Aorta (tissue), 5 donors: ENCODE measurements around the gene POGK. TPM values are rescaled to one million over a fixed set of nuclear protein-coding genes. Genes with fewer than 3 reads are reported as not detected.

ENCODE experiments used
- ATAC-seq: fragments of 200-7000 bp; cut with Tn5 transposase; one replicate; pipeline ENCODE4 v1.9.1; 2022; ENCODE audit warnings: moderate library complexity; ENCODE audit not compliant: low FRiP score
- DNase-seq, 2 donors: peaks; one replicate each; pipeline ENCODE4 v3.0.0-alpha.2; 2020
- H3K27ac ChIP-seq, 2 donors: one replicate each; pipeline ENCODE4 v1.5.1; 2013; ENCODE audit warnings: low read length in 2 of 2, mild to moderate bottlenecking in 2 of 2, moderate library complexity in 2 of 2, control low read depth in 1 of 2, inconsistent platforms in 1 of 2, low read depth in 1 of 2
- H3K27me3 ChIP-seq, 2 donors: one replicate each; pipeline ENCODE4 v1.6.1; 2013; ENCODE audit warnings: control low read depth in 1 of 2, low read length in 1 of 2, mild to moderate bottlenecking in 1 of 2, moderate library complexity in 1 of 2; ENCODE audit not compliant: insufficient read depth in 2 of 2, control insufficient read depth in 1 of 2
- H3K36me3 ChIP-seq, 2 donors: one replicate each; pipeline ENCODE4 v1.6.1; 2013; ENCODE audit warnings: control low read depth in 1 of 2, low read length in 1 of 2, mild to moderate bottlenecking in 1 of 2; ENCODE audit not compliant: insufficient read depth in 2 of 2, control insufficient read depth in 1 of 2
- H3K4me1 ChIP-seq, 2 donors: one replicate each; pipeline ENCODE4 v1.6.1; 2013; ENCODE audit warnings: low read length in 2 of 2, control low read depth in 1 of 2, mild to moderate bottlenecking in 1 of 2, moderate library complexity in 1 of 2; ENCODE audit not compliant: insufficient read depth in 2 of 2, control insufficient read depth in 1 of 2
- H3K4me3 ChIP-seq, 2 donors: one replicate each; pipeline ENCODE4 v1.5.1; 2013; ENCODE audit warnings: low read length in 2 of 2, control low read depth in 1 of 2, mild to moderate bottlenecking in 1 of 2
- H3K9me3 ChIP-seq: one replicate; pipeline ENCODE4 v1.6.1; 2013; ENCODE audit warnings: mild to moderate bottlenecking, low read length; ENCODE audit not compliant: control insufficient read depth
- WGBS, 2 donors: extraction: QIAGEN DNeasy Blood & Tissue Kit; methylation state at CpG; one replicate each; pipeline ENCODE4 v1.1.7; 2013; 5-methylcytosine and 5-hydroxymethylcytosine counted together
- intact Hi-C, 2 donors: fragments of 100-400 bp; cut with DNase I; formaldehyde crosslinking; loops; one replicate each; pipeline versions ENCODE4 v1.14.2 to v1.15.0; 2022
- polyA plus RNA-seq, 2 donors: library from polyadenylated mRNA; stranded (reverse); fragments of 200-250 nt; gene quantifications; one replicate each; pipeline ENCODE4 v1.2.3, GENCODE V29; 2013
- total RNA-seq, 2 donors: library from RNA; stranded (reverse); fragmentation: NEBNext Ultra II Directional; extraction: Animal tissue kit (Norgen Biotek cat#: 25700); gene quantifications; one replicate each; pipeline ENCODE4 v1.2.1, GENCODE V29; 2021
- donor health status: healthy with polysubstance abuse.
- donor health status: Bipolar disorder and iron deficiency.
- donor health status: DM: no; HTN: no; CAD: no.
- donor health status: DM: no; HTN: no; CAD: no.
- donor health status: DM: yes; HTN: yes; CAD: no.

The POGK gene
- total and polyA plus RNA-seq, 4 donors: 11.5 to 40.4 (median 25.9) TPM

- Histone ChIP-seq H3K27ac (peak overlapping the region in 1 of 2 donors; percentile 73), H3K36me3 (no peaks in the 10 kb centered on the region), H3K4me1 (no peaks in the 10 kb centered on the region), H3K4me3 (no peak overlapping the region), H3K27me3 (no peaks in the 10 kb centered on the region), H3K9me3 (no peaks in the 10 kb centered on the region)
- intact Hi-C loops: loop anchor here (5.0 kb wide), 2 partner anchors 137 to 152 kb away; no protein-coding TSS in a partner anchor
- ATAC-seq: no peak
- DNase-seq: no peak
- WGBS, 2 donors: 7 to 10% methylated on average over 2 of the region's 2 CpGs
Measured at GRCh38 chr1:166905136-166905535, 65.9 kb downstream of the POGK start.

DNA sequence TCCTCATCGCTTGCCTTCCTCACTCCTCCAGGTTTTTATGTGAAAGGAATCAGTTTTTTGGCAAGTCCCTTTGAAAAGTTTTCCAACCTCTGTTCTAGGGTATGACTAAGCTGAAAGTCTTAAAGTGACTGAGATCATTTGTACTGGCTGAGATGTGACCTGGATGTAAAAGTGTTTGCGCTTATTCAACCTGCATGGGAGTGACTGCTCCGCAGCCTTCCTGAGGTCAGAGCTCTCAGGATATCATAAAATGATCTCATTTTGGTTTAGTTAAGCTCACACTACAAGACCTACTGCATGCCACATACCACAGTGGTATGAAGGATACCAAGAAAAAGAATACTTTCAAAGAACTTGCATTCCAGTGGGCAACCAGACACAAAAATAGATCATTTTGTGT is 66.6 kb downstream of the POGK start:
- DNase-seq: no peak
- 4 to 11% methylated on average over 3 of the region's 3 CpGs for WGBS, 2 donors
- ATAC-seq: peak; percentile 60
- Histone ChIP-seq H3K27ac (peak overlapping the region in 1 of 2 donors; percentile 73), H3K4me3 (no peak overlapping the region), H3K27me3 (no peaks in the 10 kb centered on the region), H3K9me3 (no peaks in the 10 kb centered on the region), H3K4me1 (no peaks in the 10 kb centered on the region), H3K36me3 (no peaks in the 10 kb centered on the region)
- intact Hi-C loops: loop anchor here (5.0 kb wide), 2 partner anchors 136 to 151 kb away; no protein-coding TSS in a partner anchor

Other genes starting within 250 kb of the POGK start
- gene TADA1, start 36.8 kb downstream of the POGK start, total RNA-seq: 1 to 10 TPM; 7.0 to 9.4 TPM
- gene TADA1, start 36.8 kb downstream of the POGK start, polyA plus RNA-seq: 1 to 10 TPM; 6.1 to 6.3 TPM
- gene ILDR2, start 136.1 kb downstream of the POGK start, total RNA-seq: under 1 TPM; 0.42 to 0.66 TPM
- not detected for gene ILDR2, start 136.1 kb downstream of the POGK start, polyA plus RNA-seq
- not detected for gene MAEL, start 149.8 kb downstream of the POGK start, total RNA-seq
- under 1 TPM in 1 of 2 donors, not detected in 1; 0.28 TPM for gene MAEL, start 149.8 kb downstream of the POGK start, polyA plus RNA-seq